ENCODE measurements around the gene C19orf38.
"Not testable (repeated sequence)": the region's sequence is repeated elsewhere in the genome, so short reads cannot be mapped to it uniquely, and the experiment has no call there.

C19orf38 gene

GRCh38 chr19:10823690-10824089 lies 24.5 kb upstream of the C19orf38 start:
- DNase-seq, result no peak

GRCh38 chr19:10826231-10826630 lies 22.0 kb upstream of the C19orf38 start:
- no peak for DNase-seq

GRCh38 chr19:10826846-10827245 lies 21.4 kb upstream of the C19orf38 start:
- no peak for DNase-seq

GRCh38 chr19:10828981-10829821 lies 19.0 kb upstream of the C19orf38 start:
- no peak for DNase-seq

GRCh38 chr19:10829967-10830366 lies 18.2 kb upstream of the C19orf38 start:
- no peak for DNase-seq

GRCh38 chr19:10830370-10830769 lies 17.8 kb upstream of the C19orf38 start:
- no peak for DNase-seq

GRCh38 chr19:10830931-10831779 lies 17.1 kb upstream of the C19orf38 start:
- DNase-seq, result no peak

GRCh38 chr19:10831987-10832938 lies 16.0 kb upstream of the C19orf38 start:
- no peak for DNase-seq

- DNase-seq, result no peak
These were observed 15.3 kb upstream of the C19orf38 start for GRCh38 chr19:10832939-10833296.

- peak; percentile 53 for DNase-seq
These were observed 13.0 kb upstream of the C19orf38 start for GRCh38 chr19:10835089-10835753.

- peak; percentile 100 for DNase-seq
These were observed 12.3 kb upstream of the C19orf38 start, which contains the start of gene TMED1 for GRCh38 chr19:10835754-10836478. TMED1 (minus strand) TSS chr19:10836212; CDS start chr19:10836191, 21 bp downstream.

- peak; percentile 95 for DNase-seq
These were observed 11.5 kb upstream of the C19orf38 start for GRCh38 chr19:10836479-10837330.

- not testable (repeated sequence) for DNase-seq
These were observed 10.6 kb upstream of the C19orf38 start for GRCh38 chr19:10837649-10838048.

GRCh38 chr19:10838377-10838776 lies 9.8 kb upstream of the C19orf38 start:
- no peak for DNase-seq

- no peak for DNase-seq
These were observed 8.8 kb upstream of the C19orf38 start for GRCh38 chr19:10839114-10840050.

GRCh38 chr19:10842788-10843187 lies 5.4 kb upstream of the C19orf38 start:
- no peak for DNase-seq

- DNase-seq, result no peak
These were observed 1.6 kb upstream of the C19orf38 start for GRCh38 chr19:10846500-10847202.

GRCh38 chr19:10850631-10851030 lies 2.4 kb downstream of the C19orf38 start:
- no peak for DNase-seq
